Right lobe of liver (tissue), 4 donors: ENCODE results near the gene HBZ.
"Not testable (repeated sequence)": the region's sequence is repeated elsewhere in the genome, so short reads cannot be mapped to it uniquely, and the experiment has no call there.

ENCODE experiments used
- POLR2A ChIP-seq: fragments of 450-650 bp; IDR thresholded peaks from one replicate; pipeline ENCODE4 v1.6.1; 2017; ENCODE audit warnings: antibody characterized with exemption, mild to moderate bottlenecking
- TF ChIP-seq, protein P1 (sequence below), 4 donors: fragments of 200-600 bp in 3 of 4; fragments of 450-650 bp in 1 of 4; IDR thresholded peaks; one replicate each; pipeline versions ENCODE4 v1.5.1 to v1.8.0; 2016 to 2022; ENCODE audit warnings: antibody characterized with exemption in 4 of 4, mild to moderate bottlenecking in 2 of 4
- donor health status: DM: no; HTN: no; CAD: no.
- donor health status: DM: no; HTN: no; CAD: no.
- donor health status: DM: no; HTN: yes; CAD: no.

DNA sequence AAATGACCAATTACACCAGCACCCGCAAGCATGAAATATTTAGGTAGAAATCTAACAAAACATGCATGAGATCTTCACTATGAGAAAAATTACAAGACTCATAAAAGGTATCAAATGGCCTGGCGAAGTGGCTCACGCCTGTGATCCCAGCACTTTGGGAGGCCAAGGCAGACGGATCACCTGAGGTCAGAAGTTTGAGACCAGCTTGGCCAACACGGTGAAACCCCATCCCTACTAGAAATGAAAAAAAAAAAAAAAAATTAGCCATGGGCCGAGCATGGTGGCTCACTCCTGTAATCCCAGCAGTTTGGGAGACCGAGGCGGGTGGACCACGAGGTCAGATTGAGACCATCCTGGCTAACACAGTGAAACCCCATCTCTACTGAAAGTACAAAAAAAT is 51.6 kb downstream of the HBZ start:
- TF ChIP-seq, protein P1, sequence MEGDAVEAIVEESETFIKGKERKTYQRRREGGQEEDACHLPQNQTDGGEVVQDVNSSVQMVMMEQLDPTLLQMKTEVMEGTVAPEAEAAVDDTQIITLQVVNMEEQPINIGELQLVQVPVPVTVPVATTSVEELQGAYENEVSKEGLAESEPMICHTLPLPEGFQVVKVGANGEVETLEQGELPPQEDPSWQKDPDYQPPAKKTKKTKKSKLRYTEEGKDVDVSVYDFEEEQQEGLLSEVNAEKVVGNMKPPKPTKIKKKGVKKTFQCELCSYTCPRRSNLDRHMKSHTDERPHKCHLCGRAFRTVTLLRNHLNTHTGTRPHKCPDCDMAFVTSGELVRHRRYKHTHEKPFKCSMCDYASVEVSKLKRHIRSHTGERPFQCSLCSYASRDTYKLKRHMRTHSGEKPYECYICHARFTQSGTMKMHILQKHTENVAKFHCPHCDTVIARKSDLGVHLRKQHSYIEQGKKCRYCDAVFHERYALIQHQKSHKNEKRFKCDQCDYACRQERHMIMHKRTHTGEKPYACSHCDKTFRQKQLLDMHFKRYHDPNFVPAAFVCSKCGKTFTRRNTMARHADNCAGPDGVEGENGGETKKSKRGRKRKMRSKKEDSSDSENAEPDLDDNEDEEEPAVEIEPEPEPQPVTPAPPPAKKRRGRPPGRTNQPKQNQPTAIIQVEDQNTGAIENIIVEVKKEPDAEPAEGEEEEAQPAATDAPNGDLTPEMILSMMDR (IDR thresholded peaks at IDR 0.05) = not testable (repeated sequence)
- TF ChIP-seq POLR2A = not testable (repeated sequence)
